Smooth muscle cell (in vitro differentiated cells): Measurements from ENCODE around the gene STARD3. TPM values are rescaled to one million over a fixed set of nuclear protein-coding genes. Genes with fewer than 3 reads are reported as not detected.

Experiments
- DNase-seq: peaks from one replicate; lab custom pipeline; 2025; ENCODE audit not compliant: unreplicated experiment; lab: John Stamatoyannopoulos, UW
- H2AFZ ChIP-seq: fragments of 200-600 bp; sonication (generic); 2 replicates; pipeline ENCODE4 v1.6.0; 2016; ENCODE audit warnings: antibody characterized with exemption, low read depth, mild to moderate bottlenecking
- H3F3A ChIP-seq: fragments of 200-600 bp; sonication (generic); 2 replicates; pipeline ENCODE4 v1.6.0; 2017; ENCODE audit warnings: antibody characterized with exemption, low read depth
- H3K27ac ChIP-seq: fragments of 200-600 bp; sonication (generic); 2 replicates; pipeline ENCODE4 v1.5.1; 2016; ENCODE audit warnings: low read depth, mild to moderate bottlenecking
- H3K27me3 ChIP-seq: fragments of 200-600 bp; sonication (generic); 2 replicates; pipeline ENCODE4 v1.6.1; 2016; ENCODE audit warnings: low read depth, mild to moderate bottlenecking
- H3K36me3 ChIP-seq: fragments of 200-600 bp; sonication (generic); 2 replicates; pipeline ENCODE4 v1.5.1; 2016; ENCODE audit warnings: low read depth
- H3K4me1 ChIP-seq: fragments of 200-600 bp; sonication (generic); 2 replicates; pipeline ENCODE4 v1.5.1; 2016; ENCODE audit warnings: low read depth
- H3K4me2 ChIP-seq: fragments of 200-600 bp; sonication (generic); 2 replicates; pipeline ENCODE4 v1.6.0; 2016; ENCODE audit warnings: mild to moderate bottlenecking
- H3K4me3 ChIP-seq: fragments of 200-600 bp; sonication (generic); 2 replicates; pipeline ENCODE4 v1.5.1; 2016; ENCODE audit warnings: mild to moderate bottlenecking
- H3K79me2 ChIP-seq: fragments of 200-600 bp; sonication (generic); 2 replicates; pipeline ENCODE4 v1.6.0; 2016; ENCODE audit warnings: low read depth, mild to moderate bottlenecking
- H3K9ac ChIP-seq: fragments of 200-600 bp; sonication (generic); 2 replicates; pipeline ENCODE4 v1.6.0; 2016; ENCODE audit warnings: low read depth
- H3K9me3 ChIP-seq: fragments of 200-600 bp; sonication (generic); replicated peaks from 2 replicates; pipeline ENCODE4 v1.5.1; 2016; ENCODE audit warnings: low read depth
- H4K20me1 ChIP-seq: fragments of 200-600 bp; sonication (generic); 2 replicates; pipeline ENCODE4 v1.6.0; 2016; ENCODE audit warnings: low read depth
- WGBS: methylation state at CpG from one replicate; pipeline ENCODE4 v1.1.7; 2016; ENCODE audit warnings: low lambda C conversion rate; 5-methylcytosine and 5-hydroxymethylcytosine counted together
- polyA plus RNA-seq: library from polyadenylated mRNA; unstranded; fragments of >200 nt; fragmentation: Nextera tagmentation; extraction: Ambion mirVana; gene quantifications from 2 replicates; pipeline ENCODE4 v1.2.1, GENCODE V29; 2016
- total RNA-seq: library from RNA; depleted of rRNA; stranded (reverse); fragments of >200 nt; gene quantifications from 2 replicates; pipeline ENCODE4 v1.2.3, GENCODE V29; 2014
- TF ChIP-seq, protein P1 (sequence below): fragments of 200-600 bp; sonication (generic); IDR thresholded peaks from 2 replicates; pipeline ENCODE4 v1.5.1; 2017; ENCODE audit warnings: borderline replicate concordance, mild to moderate bottlenecking, antibody characterized with exemption; ENCODE audit not compliant: insufficient read depth, poor library complexity, severe bottlenecking

The STARD3 gene
- total and polyA plus RNA-seq, 2 experiments from 2014 or later = 37.5 to 53.3 TPM

DNA sequence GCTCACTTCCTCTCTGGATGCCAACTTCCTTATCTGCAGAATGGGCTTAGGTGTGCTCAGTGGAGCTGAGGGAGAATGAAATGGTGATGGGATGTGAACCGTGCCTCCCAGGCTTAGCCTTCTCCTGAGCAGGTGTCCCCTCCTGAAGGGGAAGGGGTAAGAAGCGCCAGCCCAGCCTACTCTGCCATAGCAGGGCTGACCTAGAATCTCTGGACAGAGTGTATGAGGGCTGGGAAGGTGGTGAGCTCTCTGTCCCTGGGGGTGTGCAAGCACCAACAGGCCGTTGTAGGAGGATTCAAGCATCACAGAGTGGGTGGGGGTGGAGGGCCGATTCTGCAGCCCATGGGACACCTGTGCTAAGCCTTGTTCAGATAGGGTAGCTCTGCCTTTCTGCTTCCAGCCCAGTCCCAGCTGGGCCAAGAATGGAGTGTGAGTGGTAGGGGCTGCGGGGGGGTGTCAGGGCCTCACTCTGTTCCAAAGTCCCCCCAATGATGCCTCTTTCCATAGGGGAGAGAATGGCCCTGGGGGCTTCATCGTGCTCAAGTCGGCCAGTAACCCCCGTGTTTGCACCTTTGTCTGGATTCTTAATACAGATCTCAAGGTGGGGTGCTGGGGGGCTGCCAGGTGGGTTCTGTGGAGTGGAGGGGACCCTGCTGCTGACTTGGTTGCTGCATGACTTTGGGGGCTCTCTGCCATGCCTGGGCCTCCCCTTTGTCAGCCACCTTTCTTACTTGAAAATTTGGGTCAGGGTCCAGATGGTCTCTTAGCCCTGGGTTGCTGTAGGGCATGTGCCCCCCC lies 25.0 kb downstream of the STARD3 start:
- no peaks in the 10 kb centered on the region for H3F3A ChIP-seq
- DNase-seq = no peak
- H3K27me3 ChIP-seq = peaks cover 17% of the 10 kb centered on the region
- H3K9me3 ChIP-seq = no peaks in the 10 kb centered on the region
- no peak overlapping the region for H3K4me2 ChIP-seq
- H3K79me2 ChIP-seq = no peaks in the 10 kb centered on the region
- peaks cover 6% of the 10 kb centered on the region for H4K20me1 ChIP-seq
- no peaks in the 10 kb centered on the region for H3K36me3 ChIP-seq
- TF ChIP-seq, protein P1, sequence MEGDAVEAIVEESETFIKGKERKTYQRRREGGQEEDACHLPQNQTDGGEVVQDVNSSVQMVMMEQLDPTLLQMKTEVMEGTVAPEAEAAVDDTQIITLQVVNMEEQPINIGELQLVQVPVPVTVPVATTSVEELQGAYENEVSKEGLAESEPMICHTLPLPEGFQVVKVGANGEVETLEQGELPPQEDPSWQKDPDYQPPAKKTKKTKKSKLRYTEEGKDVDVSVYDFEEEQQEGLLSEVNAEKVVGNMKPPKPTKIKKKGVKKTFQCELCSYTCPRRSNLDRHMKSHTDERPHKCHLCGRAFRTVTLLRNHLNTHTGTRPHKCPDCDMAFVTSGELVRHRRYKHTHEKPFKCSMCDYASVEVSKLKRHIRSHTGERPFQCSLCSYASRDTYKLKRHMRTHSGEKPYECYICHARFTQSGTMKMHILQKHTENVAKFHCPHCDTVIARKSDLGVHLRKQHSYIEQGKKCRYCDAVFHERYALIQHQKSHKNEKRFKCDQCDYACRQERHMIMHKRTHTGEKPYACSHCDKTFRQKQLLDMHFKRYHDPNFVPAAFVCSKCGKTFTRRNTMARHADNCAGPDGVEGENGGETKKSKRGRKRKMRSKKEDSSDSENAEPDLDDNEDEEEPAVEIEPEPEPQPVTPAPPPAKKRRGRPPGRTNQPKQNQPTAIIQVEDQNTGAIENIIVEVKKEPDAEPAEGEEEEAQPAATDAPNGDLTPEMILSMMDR = no peak
- H3K4me1 ChIP-seq = no peaks in the 10 kb centered on the region
- H2AFZ ChIP-seq = no peak overlapping the region
- WGBS = 94% methylated on average over 8 of the region's 8 CpGs
- H3K4me3 ChIP-seq = no peak overlapping the region
- H3K9ac ChIP-seq = no peak overlapping the region
- no peak overlapping the region for H3K27ac ChIP-seq

DNA sequence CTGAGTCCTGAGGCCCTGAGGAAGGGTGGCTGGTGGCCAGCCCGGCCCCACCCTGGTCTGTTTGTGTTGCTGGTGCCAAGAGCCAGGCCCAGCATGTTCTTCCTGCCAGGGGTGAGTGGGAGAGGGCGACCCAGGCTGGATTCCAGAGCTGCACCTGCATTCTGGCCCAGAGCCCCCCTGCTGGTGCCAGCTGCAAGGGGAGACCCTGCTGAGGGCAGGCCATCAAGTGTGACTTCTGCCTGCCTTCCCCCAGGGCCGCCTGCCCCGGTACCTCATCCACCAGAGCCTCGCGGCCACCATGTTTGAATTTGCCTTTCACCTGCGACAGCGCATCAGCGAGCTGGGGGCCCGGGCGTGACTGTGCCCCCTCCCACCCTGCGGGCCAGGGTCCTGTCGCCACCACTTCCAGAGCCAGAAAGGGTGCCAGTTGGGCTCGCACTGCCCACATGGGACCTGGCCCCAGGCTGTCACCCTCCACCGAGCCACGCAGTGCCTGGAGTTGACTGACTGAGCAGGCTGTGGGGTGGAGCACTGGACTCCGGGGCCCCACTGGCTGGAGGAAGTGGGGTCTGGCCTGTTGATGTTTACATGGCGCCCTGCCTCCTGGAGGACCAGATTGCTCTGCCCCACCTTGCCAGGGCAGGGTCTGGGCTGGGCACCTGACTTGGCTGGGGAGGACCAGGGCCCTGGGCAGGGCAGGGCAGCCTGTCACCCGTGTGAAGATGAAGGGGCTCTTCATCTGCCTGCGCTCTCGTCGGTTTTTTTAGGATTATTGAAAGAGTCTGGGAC lies 25.8 kb downstream of the STARD3 start:
- peaks cover 5% of the 10 kb centered on the region for H3K4me1 ChIP-seq
- H3K79me2 ChIP-seq = no peaks in the 10 kb centered on the region
- no peaks in the 10 kb centered on the region for H3K9me3 ChIP-seq
- H3K4me3 ChIP-seq = no peak overlapping the region
- no peak overlapping the region for H3K4me2 ChIP-seq
- no peaks in the 10 kb centered on the region for H3F3A ChIP-seq
- TF ChIP-seq, protein P1 = no peak
- no peak overlapping the region for H2AFZ ChIP-seq
- no peak overlapping the region for H3K9ac ChIP-seq
- DNase-seq = no peak
- H3K27ac ChIP-seq = no peak overlapping the region
- peaks cover 25% of the 10 kb centered on the region for H3K27me3 ChIP-seq
- H3K36me3 ChIP-seq = no peaks in the 10 kb centered on the region
- H4K20me1 ChIP-seq = peaks cover 6% of the 10 kb centered on the region
- WGBS = 92% methylated on average over 22 of the region's 22 CpGs

DNA sequence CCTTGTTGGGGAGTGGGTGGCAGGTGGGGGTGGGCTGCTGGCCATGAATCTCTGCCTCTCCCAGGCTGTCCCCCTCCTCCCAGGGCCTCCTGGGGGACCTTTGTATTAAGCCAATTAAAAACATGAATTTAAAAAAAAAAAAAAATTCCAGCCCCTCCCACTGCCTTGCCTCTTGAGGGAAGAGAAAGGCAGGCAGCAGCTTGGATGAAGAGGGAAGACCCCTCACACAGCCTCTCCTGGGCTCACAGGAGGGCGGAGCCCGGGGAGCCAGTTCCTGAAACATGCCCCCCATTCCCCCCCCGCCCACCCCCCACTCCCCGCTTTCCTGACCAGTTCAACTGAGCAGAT lies 26.4 kb downstream of the STARD3 start:
- TF ChIP-seq, protein P1 = no peak
- Histone ChIP-seq H3K36me3 (no peaks in the 10 kb centered on the region), H3K4me1 (peaks cover 10% of the 10 kb centered on the region), H3K4me2 (peak overlapping the region; percentile 74), H3K27ac (no peak overlapping the region), H3K27me3 (peaks cover 31% of the 10 kb centered on the region), H3F3A (no peaks in the 10 kb centered on the region), H3K9me3 (no peaks in the 10 kb centered on the region), H3K79me2 (no peaks in the 10 kb centered on the region), H2AFZ (no peak overlapping the region), H3K4me3 (no peak overlapping the region), H3K9ac (no peak overlapping the region), H4K20me1 (peaks cover 6% of the 10 kb centered on the region)
- WGBS = 43% methylated on average over 4 of the region's 4 CpGs
- no peak for DNase-seq
